Left ventricle myocardium inferior (tissue), 1 donor: ENCODE results near the gene HOXA7. TPM values are rescaled to one million over a fixed set of nuclear protein-coding genes. Genes with fewer than 3 reads are reported as not detected.

ENCODE experiments used
- DNase-seq: peaks from one replicate; pipeline ENCODE4 v3.0.0-alpha.2; 2020
- H3K27ac ChIP-seq: fragments of 200-600 bp; replicated peaks from 2 replicates; pipeline ENCODE4 v1.8.0; 2021
- H3K27me3 ChIP-seq: fragments of 200-600 bp; 2 replicates; pipeline ENCODE4 v1.8.0; 2021; ENCODE audit warnings: low read depth
- H3K36me3 ChIP-seq: fragments of 200-600 bp; 2 replicates; pipeline ENCODE4 v1.8.0; 2021
- H3K4me1 ChIP-seq: fragments of 200-600 bp; 2 replicates; pipeline ENCODE4 v1.8.0; 2021
- H3K4me3 ChIP-seq: fragments of 200-600 bp; 2 replicates; pipeline ENCODE4 v1.8.0; 2021; ENCODE audit warnings: mild to moderate bottlenecking, moderate library complexity
- H3K9me3 ChIP-seq: fragments of 200-600 bp; replicated peaks from 2 replicates; pipeline ENCODE4 v1.8.0; 2021
- intact Hi-C: fragments of 100-400 bp; cut with micrococcal nuclease; formaldehyde crosslinking; loops from one replicate; pipeline ENCODE4 v1.11.0; 2022
- total RNA-seq: library from RNA; stranded (reverse); fragmentation: NEBNext Ultra II Directional; extraction: Animal tissue kit (Norgen Biotek cat#: 25700); gene quantifications from one replicate; pipeline ENCODE4 v1.2.1, GENCODE V29; 2021
- TF ChIP-seq, protein P1 (sequence below): fragments of 200-600 bp; IDR thresholded peaks from 2 replicates; pipeline ENCODE4 v1.8.0; 2021; ENCODE audit warnings: antibody characterized with exemption, mild to moderate bottlenecking, borderline replicate concordance
- donor health status: DM: no; HTN: yes; CAD: no; lungs with severe emphysema.

The HOXA7 gene
- total RNA-seq, 1 donor from 2014 or later = 0.36 TPM

DNA sequence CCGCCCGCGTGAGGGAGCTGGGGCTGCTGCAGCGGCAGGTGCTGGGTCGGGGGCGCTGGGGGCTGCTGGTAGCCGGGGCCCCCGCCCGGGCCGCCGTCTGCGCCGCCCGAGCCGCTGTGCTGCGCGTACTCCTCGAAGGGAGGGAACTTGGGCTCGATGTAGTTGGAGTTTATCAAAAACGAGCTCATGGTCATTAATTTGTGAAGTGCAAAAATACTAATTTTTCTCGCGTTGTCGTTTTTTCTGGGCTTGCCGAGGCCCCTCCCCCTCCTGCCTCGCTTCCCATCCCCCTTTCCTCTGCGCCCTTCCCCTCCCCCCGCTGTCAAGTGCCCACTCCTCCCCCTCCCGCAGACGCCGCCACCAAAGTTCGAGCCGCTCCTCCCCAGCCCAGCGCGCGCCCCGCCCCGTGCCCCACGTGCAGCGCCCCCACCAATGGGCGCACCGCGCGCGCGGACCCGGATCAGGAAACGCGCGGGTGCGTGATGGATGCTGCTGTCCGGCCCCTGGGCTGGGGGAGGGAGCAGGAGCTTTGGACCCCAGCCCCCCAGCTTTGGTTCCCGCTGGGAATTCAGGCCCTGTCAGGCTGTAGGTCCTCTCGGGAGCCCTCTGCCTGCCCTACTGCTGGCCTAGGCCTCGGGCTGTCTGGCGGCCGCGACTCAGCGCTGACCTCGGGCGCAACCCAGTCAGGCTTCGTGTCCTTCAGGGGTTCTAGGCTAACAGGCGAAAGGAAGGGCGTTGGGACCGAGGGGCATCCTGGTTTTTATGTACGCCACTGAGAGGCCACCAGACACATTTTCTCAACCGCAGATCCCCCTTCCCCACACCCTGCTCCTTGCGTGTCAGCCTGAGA is 25.7 kb downstream of the HOXA7 start, which contains the start of gene HOXA4:
TSS of gene HOXA4 (minus strand) at position 218 of the 850 bp plus-strand sequence. CDS start at position 194, 24 bp downstream.
- H3K36me3 ChIP-seq = no peaks in the 10 kb centered on the region
- peaks cover 100% of the 10 kb centered on the region for H3K27me3 ChIP-seq
- peak; percentile 76 for DNase-seq
- H3K9me3 ChIP-seq = no peaks in the 10 kb centered on the region
- peaks cover 10% of the 10 kb centered on the region for H3K4me1 ChIP-seq
- intact Hi-C loops = no loop called here
- peak within 1 kb of the TSS; percentile 67 for H3K4me3 ChIP-seq
- TF ChIP-seq, protein P1, sequence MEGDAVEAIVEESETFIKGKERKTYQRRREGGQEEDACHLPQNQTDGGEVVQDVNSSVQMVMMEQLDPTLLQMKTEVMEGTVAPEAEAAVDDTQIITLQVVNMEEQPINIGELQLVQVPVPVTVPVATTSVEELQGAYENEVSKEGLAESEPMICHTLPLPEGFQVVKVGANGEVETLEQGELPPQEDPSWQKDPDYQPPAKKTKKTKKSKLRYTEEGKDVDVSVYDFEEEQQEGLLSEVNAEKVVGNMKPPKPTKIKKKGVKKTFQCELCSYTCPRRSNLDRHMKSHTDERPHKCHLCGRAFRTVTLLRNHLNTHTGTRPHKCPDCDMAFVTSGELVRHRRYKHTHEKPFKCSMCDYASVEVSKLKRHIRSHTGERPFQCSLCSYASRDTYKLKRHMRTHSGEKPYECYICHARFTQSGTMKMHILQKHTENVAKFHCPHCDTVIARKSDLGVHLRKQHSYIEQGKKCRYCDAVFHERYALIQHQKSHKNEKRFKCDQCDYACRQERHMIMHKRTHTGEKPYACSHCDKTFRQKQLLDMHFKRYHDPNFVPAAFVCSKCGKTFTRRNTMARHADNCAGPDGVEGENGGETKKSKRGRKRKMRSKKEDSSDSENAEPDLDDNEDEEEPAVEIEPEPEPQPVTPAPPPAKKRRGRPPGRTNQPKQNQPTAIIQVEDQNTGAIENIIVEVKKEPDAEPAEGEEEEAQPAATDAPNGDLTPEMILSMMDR = no peak
- H3K27ac ChIP-seq = peak within 1 kb of the TSS; percentile 77

DNA sequence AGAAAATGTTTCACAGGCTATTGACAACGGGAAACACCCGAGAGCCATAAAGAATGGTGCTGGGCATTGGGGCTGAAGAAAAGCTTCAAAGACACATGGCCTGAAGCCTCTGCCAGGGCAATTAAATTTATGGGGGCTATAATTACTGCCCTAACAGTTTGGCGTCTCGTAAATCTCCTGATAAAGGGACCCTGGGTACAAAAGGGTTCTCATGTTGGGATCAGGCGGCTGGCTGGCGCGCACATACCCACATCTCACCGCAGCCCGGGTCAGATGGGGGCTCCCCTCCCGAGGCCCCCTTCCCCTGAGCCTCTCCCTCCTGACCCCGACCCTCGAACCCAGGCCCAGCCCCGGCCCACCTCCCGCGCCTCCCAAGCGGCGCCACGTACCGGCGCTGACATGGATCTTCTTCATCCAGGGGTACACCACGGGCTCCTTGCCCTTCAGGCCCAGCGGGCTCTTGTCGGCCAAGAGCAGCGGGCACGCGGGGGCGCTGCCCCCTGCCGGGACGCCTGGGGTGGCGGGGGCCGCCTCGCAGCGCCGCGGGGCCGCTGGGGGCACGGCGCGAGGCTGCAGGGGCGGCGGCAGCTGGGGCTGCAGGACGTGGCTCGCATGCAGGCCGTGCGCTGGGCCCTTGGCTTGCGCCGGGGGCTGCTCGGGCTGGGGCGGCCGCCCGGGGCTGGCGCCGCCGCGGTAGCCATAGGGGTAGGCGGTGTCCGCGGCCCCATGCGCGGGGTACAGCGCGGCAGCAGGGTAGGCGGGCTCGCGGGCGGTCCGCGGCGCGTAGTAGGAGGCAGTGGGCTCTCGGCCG is 26.5 kb downstream of the HOXA7 start:
- intact Hi-C loops = no loop called here
- TF ChIP-seq, protein P1 = peak; percentile 16
- Histone ChIP-seq H3K27ac (peak overlapping the region; percentile 77), H3K4me3 (peak overlapping the region; percentile 67), H3K36me3 (no peaks in the 10 kb centered on the region), H3K9me3 (no peaks in the 10 kb centered on the region), H3K27me3 (peaks cover 100% of the 10 kb centered on the region), H3K4me1 (peaks cover 10% of the 10 kb centered on the region)
- no peak for DNase-seq

DNA sequence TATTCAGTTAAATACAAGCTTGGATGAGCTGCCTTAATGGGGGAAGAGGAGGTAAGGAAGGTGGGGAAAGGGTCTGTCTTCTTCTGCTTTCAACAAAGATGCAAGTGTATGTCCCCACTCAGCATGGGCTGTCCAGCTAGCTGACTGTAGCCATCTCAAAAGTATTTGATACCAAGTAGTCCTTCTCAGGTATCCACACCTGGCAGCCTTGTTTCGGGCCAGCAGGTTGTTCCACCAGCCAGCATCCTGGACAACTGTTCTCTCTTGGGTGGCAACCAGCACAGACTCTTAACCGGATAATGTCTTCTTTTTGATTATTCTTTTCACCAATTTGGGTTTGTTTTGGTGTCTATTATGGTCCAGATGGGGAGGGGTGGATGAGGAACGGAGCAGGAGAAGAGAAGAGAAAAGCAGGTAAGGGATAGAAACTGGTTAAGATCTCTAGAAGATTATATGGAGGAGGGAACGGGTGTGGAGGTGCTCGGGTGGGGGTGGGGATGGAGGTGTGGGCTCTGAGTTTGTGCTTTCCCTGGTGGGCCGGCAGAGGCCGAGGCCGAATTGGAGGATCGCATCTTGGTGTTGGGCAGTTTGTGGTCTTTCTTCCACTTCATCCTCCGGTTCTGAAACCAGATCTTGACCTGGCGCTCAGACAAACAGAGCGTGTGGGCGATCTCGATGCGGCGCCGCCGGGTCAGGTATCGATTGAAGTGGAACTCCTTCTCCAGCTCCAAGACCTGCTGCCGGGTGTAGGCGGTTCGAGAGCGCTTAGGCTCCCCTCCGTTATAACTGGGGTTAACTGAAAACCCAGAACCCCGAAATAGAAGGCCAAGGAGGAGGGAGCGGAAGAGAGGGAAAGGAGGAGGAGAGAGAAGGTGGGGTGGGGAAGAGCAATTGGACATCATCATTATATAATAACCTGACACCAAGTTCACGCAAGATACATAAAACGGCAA is 27.4 kb downstream of the HOXA7 start:
- TF ChIP-seq, protein P1 = no peak
- peaks cover 10% of the 10 kb centered on the region for H3K4me1 ChIP-seq
- H3K9me3 ChIP-seq = no peaks in the 10 kb centered on the region
- H3K36me3 ChIP-seq = no peaks in the 10 kb centered on the region
- H3K27me3 ChIP-seq = peaks cover 100% of the 10 kb centered on the region
- intact Hi-C loops = no loop called here
- peak overlapping the region; percentile 67 for H3K4me3 ChIP-seq
- DNase-seq = no peak
- H3K27ac ChIP-seq = no peak overlapping the region

DNA sequence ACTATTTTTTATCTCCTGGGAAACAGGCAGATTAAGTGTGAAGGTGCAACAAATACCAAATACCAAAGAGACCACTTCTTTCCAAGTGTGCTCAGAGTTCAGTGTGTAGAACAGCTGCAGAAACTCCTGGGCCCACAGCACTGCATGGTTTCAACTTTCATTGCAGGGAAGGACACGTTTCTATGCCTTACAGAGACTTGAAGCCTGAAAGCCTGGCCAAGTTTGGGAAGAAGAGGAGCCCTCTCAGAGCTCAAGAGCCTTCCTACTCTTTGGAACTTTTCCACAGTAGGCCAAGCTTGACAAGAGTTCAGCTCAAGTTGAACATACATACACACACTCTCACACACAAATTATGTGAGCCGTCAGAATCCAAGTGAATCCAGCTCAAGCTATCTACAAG is 28.4 kb downstream of the HOXA7 start:
- H3K36me3 ChIP-seq = no peaks in the 10 kb centered on the region
- DNase-seq = no peak
- H3K27ac ChIP-seq = no peak overlapping the region
- H3K27me3 ChIP-seq = peaks cover 100% of the 10 kb centered on the region
- H3K4me1 ChIP-seq = peaks cover 10% of the 10 kb centered on the region
- no peaks in the 10 kb centered on the region for H3K9me3 ChIP-seq
- intact Hi-C loops = no loop called here
- no peak overlapping the region for H3K4me3 ChIP-seq
- TF ChIP-seq, protein P1 = no peak
